Subcutaneous abdominal adipose tissue (tissue), 5 donors: Measurements from ENCODE around the gene SLC16A6.
"Not testable (repeated sequence)": the region's sequence is repeated elsewhere in the genome, so short reads cannot be mapped to it uniquely, and the experiment has no call there.

Experiments
- H3K27ac ChIP-seq: one replicate; pipeline ENCODE4 v1.7.0; 2013; ENCODE audit warnings: low read depth, mild to moderate bottlenecking, inconsistent platforms, low read length, moderate library complexity
- H3K27me3 ChIP-seq, 5 donors: one replicate each; pipeline ENCODE4 v1.7.0; 2013; ENCODE audit warnings: low read length in 5 of 5, inconsistent platforms in 1 of 5; ENCODE audit not compliant: control insufficient read depth in 5 of 5, insufficient read depth in 4 of 5
- H3K36me3 ChIP-seq, 5 donors: one replicate each; pipeline ENCODE4 v1.7.0; 2013; ENCODE audit warnings: low read length in 5 of 5; ENCODE audit not compliant: control insufficient read depth in 5 of 5, insufficient read depth in 5 of 5
- H3K4me1 ChIP-seq, 5 donors: one replicate each; pipeline ENCODE4 v1.7.0; 2013; ENCODE audit warnings: low read length in 5 of 5, mild to moderate bottlenecking in 3 of 5, moderate library complexity in 1 of 5; ENCODE audit not compliant: control insufficient read depth in 5 of 5, insufficient read depth in 5 of 5
- H3K4me3 ChIP-seq, 5 donors: one replicate each; pipeline ENCODE4 v1.7.0; 2013; ENCODE audit warnings: low read length in 5 of 5, low read depth in 1 of 5
- H3K9ac ChIP-seq, 5 donors: one replicate each; pipeline ENCODE4 v1.7.0; 2013; ENCODE audit warnings: low read length in 5 of 5, mild to moderate bottlenecking in 4 of 5, moderate library complexity in 3 of 5
- H3K9me3 ChIP-seq, 5 donors: one replicate each; pipeline ENCODE4 v1.7.0; 2013; ENCODE audit warnings: low read length in 5 of 5; ENCODE audit not compliant: control insufficient read depth in 5 of 5
- donor health status: healthy.
- donor health status: healthy.
- donor health status: healthy.
- donor health status: healthy.
- donor health status: healthy.

Gene SLC16A6

DNA sequence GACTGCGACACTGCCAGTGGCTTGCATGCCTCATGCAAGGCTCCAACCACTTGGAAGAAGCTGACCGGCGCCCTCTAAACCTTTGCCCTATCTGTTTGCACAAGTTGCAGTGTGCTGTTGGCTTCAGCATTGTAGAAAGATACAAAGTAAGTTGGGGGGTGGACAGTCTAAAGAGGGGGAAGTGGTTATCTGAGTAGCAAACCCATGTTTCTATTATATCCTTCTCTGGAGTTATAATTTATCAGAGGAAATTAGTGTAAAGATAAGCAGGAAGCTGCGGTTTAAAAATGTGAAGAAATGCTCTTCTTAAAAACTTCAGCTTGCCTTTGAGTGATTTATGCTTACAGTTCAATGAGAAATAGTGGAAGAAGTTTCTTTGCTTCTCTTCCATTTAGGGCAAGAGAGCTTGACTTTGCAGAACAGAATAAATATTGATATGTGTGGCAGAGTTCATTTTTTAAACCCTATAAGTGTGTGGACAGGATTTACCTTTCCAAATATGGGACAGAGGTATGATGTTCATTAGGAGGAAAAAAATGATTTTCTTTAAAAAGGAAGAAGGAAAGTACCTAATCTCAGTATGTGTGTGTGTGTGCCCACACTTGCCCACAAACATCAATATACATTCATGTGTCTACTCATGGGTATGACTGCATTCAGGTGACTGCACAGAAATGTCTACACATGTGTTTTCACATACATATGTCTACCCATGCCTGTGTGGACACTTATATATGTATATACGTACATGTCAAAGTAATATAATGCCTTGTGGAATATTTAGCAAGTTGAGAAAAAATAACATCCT, 35.0 kb downstream of the SLC16A6 start:
- H3K4me1 ChIP-seq = peaks cover 0 to 36% (median 25%) of the 10 kb centered on the region in 5 donors
- no peaks in the 10 kb centered on the region for H3K9me3 ChIP-seq
- H3K27ac ChIP-seq = peak overlapping the region; percentile 2
- no peak overlapping the region for H3K4me3 ChIP-seq
- peaks cover 0 to 31% (median 19%) of the 10 kb centered on the region in 5 donors for H3K36me3 ChIP-seq
- H3K9ac ChIP-seq = no peak overlapping the region
- H3K27me3 ChIP-seq = no peaks in the 10 kb centered on the region

DNA sequence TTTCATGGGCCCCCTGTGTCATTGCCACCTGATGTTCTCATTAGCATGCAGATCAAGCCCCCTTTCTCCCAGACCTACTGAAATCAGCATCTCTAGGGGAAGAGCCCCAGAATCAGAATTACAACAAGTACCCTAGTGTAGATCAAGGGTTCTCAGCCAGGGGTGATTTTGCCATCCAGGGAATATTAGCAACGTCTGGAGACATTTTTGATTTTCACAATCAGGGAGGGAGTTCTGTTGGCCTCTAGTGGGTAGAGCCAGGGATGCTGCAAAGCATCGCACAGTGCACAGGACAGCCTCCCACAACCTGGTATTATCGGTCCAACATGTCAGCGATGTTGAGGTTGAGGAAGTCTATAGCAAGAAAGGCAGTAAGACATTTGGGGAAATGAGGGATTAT, 35.8 kb downstream of the SLC16A6 start:
- H3K27me3 ChIP-seq = no peaks in the 10 kb centered on the region
- H3K27ac ChIP-seq = peak overlapping the region; percentile 2
- H3K4me1 ChIP-seq = peaks cover 0 to 36% (median 25%) of the 10 kb centered on the region in 5 donors
- H3K9me3 ChIP-seq = no peaks in the 10 kb centered on the region
- no peak overlapping the region for H3K9ac ChIP-seq
- peaks cover 0 to 35% (median 20%) of the 10 kb centered on the region in 5 donors for H3K36me3 ChIP-seq
- no peak overlapping the region for H3K4me3 ChIP-seq

DNA sequence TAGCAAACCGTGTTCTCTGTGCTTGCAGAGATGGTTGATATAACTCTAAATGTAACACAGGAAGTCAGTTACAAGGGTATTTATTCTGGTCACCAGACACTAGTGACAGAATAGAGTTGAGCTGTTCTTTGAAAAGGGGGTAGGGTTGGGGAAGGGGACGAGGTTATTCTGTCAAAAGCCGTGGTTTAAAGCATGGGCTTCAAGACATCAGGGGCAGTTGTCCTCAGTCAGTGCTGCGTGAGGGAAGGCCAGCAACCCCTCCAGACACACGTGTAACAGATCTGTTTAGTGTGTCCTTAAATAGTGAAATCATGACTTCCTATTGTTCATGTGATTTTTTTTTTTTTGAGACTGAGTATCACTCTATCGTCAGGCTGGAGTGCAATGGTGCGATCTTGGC, 37.5 kb downstream of the SLC16A6 start:
- Histone ChIP-seq H3K4me1 (peaks cover 3 to 41% (median 33%) of the 10 kb centered on the region in 5 donors), H3K36me3 (peaks cover 0 to 35% (median 21%) of the 10 kb centered on the region in 5 donors)
- not testable (repeated sequence) for H3K27ac ChIP-seq, H3K9ac ChIP-seq, H3K9me3 ChIP-seq, H3K27me3 ChIP-seq, H3K4me3 ChIP-seq

DNA sequence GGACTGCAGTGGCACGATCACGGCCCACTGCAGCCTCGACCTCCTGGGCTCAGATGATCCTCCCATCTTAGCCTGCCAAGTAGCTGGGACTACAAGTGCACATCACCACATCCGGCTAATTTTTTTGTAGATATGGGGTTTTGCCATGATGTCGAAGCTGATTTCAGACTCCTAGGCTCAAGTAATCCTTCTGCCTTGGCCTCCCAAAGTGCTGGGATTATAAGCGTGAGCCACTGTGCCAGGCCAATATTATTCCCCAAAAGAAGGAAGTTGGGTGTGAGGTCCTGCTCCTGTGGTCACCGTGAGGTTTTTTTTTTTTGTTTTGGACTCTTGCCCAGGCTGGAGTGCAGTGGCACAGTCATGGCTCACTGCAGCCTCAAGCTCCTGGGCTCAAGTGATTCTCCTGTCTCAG, 41.6 kb downstream of the SLC16A6 start:
- H3K9ac ChIP-seq = peak overlapping the region in 2 of 5 donors; percentile 25 to 93
- H3K9me3 ChIP-seq = no peaks in the 10 kb centered on the region
- no peaks in the 10 kb centered on the region for H3K27me3 ChIP-seq
- peaks cover 0 to 17% (median 8%) of the 10 kb centered on the region in 5 donors for H3K36me3 ChIP-seq
- H3K4me3 ChIP-seq = no peak overlapping the region
- H3K4me1 ChIP-seq = peaks cover 5 to 33% (median 26%) of the 10 kb centered on the region in 5 donors
- peak overlapping the region; percentile 30 for H3K27ac ChIP-seq

DNA sequence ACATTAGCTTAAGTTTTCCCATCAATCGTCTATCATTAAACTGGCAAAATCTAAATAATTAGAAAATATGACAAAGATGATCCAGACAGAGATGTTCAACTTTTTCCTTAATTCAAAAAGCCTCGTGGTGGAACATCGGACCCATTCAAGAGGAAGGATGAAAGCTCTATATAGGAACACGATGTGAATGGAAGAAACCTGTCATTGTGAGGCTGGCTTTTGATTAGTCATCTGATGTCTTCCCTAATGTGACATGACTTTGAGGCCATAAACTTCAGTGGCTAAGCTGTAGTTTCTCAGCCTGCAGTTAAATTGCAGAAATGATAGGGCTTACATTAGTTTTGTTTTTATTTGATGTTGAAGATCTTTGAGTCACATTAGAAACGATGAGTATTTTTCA, 42.0 kb downstream of the SLC16A6 start:
- peak overlapping the region in 2 of 5 donors; percentile 89 to 93 for H3K9ac ChIP-seq
- H3K27ac ChIP-seq = peak overlapping the region; percentile 91
- peak overlapping the region in 3 of 5 donors; percentile 78 to 94 (median 82) for H3K4me3 ChIP-seq
- H3K27me3 ChIP-seq = no peaks in the 10 kb centered on the region
- peaks cover 0 to 14% (median 6%) of the 10 kb centered on the region in 5 donors for H3K36me3 ChIP-seq
- no peaks in the 10 kb centered on the region for H3K9me3 ChIP-seq
- peaks cover 5 to 28% (median 21%) of the 10 kb centered on the region in 5 donors for H3K4me1 ChIP-seq

DNA sequence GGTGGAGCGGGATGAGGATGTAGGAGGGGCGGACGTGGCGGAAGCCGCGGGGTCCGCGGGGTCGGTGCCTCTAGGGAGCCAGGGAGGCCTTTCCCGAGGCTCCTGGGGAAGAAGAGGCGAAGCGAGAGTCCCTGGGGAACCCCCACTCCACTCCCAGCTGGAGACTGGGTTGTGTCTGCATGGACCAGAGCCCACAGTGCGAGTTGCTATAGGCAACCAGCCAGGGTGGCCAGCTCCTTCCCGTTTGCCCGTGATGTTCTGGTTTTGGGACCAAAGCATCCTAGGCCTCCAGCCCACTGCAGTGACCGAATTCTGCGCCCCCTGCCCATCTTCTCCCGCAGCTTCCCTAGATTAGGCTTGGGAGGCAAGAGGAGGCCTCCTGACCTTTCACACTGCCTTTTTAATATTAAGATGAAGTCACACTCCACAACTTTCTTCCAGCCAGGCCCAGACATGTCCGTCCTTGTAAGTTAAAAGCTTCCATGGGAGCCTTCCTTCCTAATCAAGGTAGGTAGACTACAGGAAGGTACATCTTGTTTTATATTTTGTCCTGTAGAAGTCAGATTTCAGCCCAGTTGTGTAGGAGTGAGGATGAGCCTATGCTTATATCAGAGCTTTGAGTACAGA, 42.6 kb downstream of the SLC16A6 start:
- Histone ChIP-seq H3K36me3 (peaks cover 0 to 14% (median 6%) of the 10 kb centered on the region in 5 donors), H3K27me3 (no peaks in the 10 kb centered on the region), H3K9me3 (no peaks in the 10 kb centered on the region), H3K4me3 (peak overlapping the region; percentile 78 to 94 (median 82)), H3K4me1 (peaks cover 5 to 26% (median 21%) of the 10 kb centered on the region in 5 donors), H3K27ac (peak overlapping the region; percentile 91), H3K9ac (peak overlapping the region in 4 of 5 donors; percentile 86 to 93 (median 89))

DNA sequence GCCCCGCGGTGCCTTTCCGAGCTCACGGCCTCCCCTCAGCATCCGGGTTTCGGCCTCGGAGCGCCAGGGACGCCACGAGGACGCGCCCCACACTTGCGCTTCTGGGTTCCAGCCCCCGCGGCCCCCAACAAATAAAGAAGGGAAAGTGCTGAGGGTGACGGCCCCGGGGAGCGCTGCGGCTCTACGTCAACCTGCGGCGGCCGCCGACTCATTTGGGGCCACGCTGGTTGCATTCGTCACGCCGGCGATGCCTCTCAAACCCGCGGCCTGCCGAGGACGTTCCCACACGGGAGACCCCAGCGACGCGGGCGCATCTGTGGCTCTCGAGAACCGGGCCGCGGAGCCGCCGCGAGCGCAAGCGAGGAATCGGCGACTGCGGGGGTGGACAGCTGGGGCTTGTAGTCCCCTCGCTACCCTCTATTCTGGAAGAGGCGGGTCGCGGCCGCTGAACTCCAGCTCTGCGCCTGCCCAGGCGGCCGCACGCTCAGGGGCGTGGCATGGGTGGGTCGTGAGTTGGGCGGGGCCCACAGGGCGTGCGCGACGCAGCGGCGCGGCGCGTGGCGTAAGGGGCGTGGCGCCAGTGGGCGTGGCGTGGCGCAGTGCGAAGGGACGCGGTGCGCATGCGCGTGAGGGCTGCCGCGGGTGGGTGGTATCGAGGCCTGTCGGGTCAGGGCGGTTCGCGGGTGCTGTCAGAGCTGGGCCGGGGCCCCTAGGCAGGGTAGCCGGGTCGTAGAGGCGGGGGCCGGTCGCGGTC, 43.3 kb downstream of the SLC16A6 start, which contains the start of gene AMZ2:
TSS of gene AMZ2 (plus strand) at position 599 of the 754 bp plus-strand sequence. CDS start 2,145 bp downstream, outside the sequence.
- peak within 1 kb of the TSS; percentile 26 to 93 (median 89) for H3K9ac ChIP-seq

DNA sequence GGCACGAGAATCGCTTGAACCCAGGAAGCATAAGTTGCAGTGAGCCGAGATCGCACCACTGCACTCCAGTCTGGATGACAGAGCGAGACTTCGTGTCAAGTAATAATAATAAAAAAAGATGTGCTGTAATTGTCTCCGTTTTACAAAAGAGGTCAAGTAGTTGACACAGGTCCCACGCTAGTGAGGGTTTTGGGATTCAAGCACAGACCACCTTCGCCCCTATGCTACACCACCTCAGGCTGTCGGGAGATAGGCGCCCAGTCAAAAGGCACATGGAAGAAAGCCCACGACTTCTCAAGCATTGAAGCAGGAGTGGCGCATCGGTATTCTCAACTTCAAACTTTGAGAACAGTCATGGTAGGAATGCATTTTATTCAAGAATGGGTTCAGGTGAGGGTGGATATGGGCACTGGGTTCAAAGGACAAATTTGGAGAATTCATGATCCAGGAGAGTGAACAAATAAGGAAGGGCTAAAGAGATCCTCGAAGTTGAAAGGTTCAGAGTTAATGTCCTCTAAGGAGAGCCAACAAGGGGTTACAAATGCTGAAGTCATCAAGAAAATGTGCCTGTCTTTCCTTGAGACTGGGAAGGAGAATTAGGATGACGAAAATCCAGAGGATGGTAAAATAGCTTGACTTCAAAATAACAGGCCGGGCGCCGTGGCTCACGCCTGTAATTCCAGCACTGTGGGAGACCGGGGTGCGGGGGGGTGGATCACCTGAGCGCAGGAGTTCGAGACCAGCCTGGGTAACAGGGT, 44.5 kb downstream of the SLC16A6 start:
- no peaks in the 10 kb centered on the region for H3K9me3 ChIP-seq
- no peak overlapping the region for H3K27ac ChIP-seq
- H3K36me3 ChIP-seq = peaks cover 0 to 7% (median 2%) of the 10 kb centered on the region in 5 donors
- no peak overlapping the region for H3K9ac ChIP-seq
- H3K4me1 ChIP-seq = peaks cover 5 to 26% (median 21%) of the 10 kb centered on the region in 5 donors
- no peak overlapping the region for H3K4me3 ChIP-seq
- no peaks in the 10 kb centered on the region for H3K27me3 ChIP-seq

More for the DNA sequence above, 43.3 kb downstream of the SLC16A6 start, which contains the start of gene AMZ2:
- peak within 1 kb of the TSS; percentile 78 to 94 (median 82) for H3K4me3 ChIP-seq
- H3K9me3 ChIP-seq = no peaks in the 10 kb centered on the region
- H3K27ac ChIP-seq = peak within 1 kb of the TSS; percentile 91
- H3K4me1 ChIP-seq = peaks cover 5 to 26% (median 21%) of the 10 kb centered on the region in 5 donors
- H3K36me3 ChIP-seq = peaks cover 0 to 14% (median 2%) of the 10 kb centered on the region in 5 donors
- no peaks in the 10 kb centered on the region for H3K27me3 ChIP-seq
